CD4-positive, alpha-beta memory T cell (primary cell): ENCODE results near the gene UBAP2. TPM values are rescaled to one million over a fixed set of nuclear protein-coding genes. Genes with fewer than 3 reads are reported as not detected.
A peak's percentile ranks its signal among the peaks of the same experiment; 100 is the strongest.

Source experiments
- CTCF ChIA-PET: fragments of 350-600 bp; sonication (Branson Sonifier 250); formaldehyde crosslinking; loops from one replicate; lab custom pipeline; 2021; ENCODE audit warnings: inconsistent platforms; ENCODE audit not compliant: partially characterized antibody; lab: Charles Lee
- POLR2A ChIA-PET: fragments of 350-600 bp; sonication (Branson Sonifier 250); formaldehyde crosslinking; loops from one replicate; lab custom pipeline; 2021; ENCODE audit not compliant: partially characterized antibody; lab: Charles Lee
- DNase-seq, 5 donors: peaks; one replicate each; pipeline versions ENCODE4 v3.0.0 to v3.0.0-alpha.2; 2020 to 2022; ENCODE audit warnings: mixed read lengths in 1 of 5
- H3K27ac ChIP-seq: one replicate; pipeline ENCODE4 v1.7.0; 2013; ENCODE audit warnings: low read depth, low read length
- H3K27me3 ChIP-seq: 2 replicates; pipeline ENCODE4 v1.7.0; 2013; ENCODE audit warnings: mild to moderate bottlenecking, low read length, moderate library complexity; ENCODE audit not compliant: insufficient read depth
- H3K36me3 ChIP-seq: 2 replicates; pipeline ENCODE4 v1.7.0; 2013; ENCODE audit warnings: mild to moderate bottlenecking, low read length, moderate library complexity; ENCODE audit not compliant: insufficient read depth
- H3K4me1 ChIP-seq: 2 replicates; pipeline ENCODE4 v1.7.0; 2013; ENCODE audit warnings: mild to moderate bottlenecking, low read length, moderate library complexity; ENCODE audit not compliant: insufficient read depth
- H3K4me3 ChIP-seq, 2 donors: one replicate each; pipeline ENCODE4 v1.7.0; 2013; ENCODE audit warnings: low read length in 2 of 2, mild to moderate bottlenecking in 1 of 2
- H3K9me3 ChIP-seq, 2 donors: one replicate each; pipeline ENCODE4 v1.7.0; 2013; ENCODE audit warnings: low read length in 2 of 2, control low read depth in 1 of 2; ENCODE audit not compliant: control insufficient read depth in 1 of 2
- H3K27ac Mint-ChIP-seq, 7 donors: one replicate each; pipeline ENCODE4 v1.8.0; 2020 to 2021; ENCODE audit warnings: mixed read lengths in 7 of 7, mild to moderate bottlenecking in 6 of 7, inconsistent platforms in 3 of 7, moderate library complexity in 3 of 7
- H3K27me3 Mint-ChIP-seq, 2 donors: one replicate each; pipeline ENCODE4 v1.8.0; 2020 to 2021; ENCODE audit warnings: mixed read lengths in 2 of 2
- H3K36me3 Mint-ChIP-seq, 2 donors: one replicate each; pipeline ENCODE4 v1.8.0; 2020 to 2021; ENCODE audit warnings: mixed read lengths in 2 of 2, inconsistent platforms in 1 of 2, mild to moderate bottlenecking in 1 of 2
- H3K4me1 Mint-ChIP-seq, 4 donors: one replicate each; pipeline ENCODE4 v1.8.0; 2020 to 2021; ENCODE audit warnings: mixed read lengths in 4 of 4, mild to moderate bottlenecking in 1 of 4
- H3K4me3 Mint-ChIP-seq, 8 donors: one replicate each; pipeline ENCODE4 v1.8.0; 2020 to 2021; ENCODE audit warnings: mixed read lengths in 8 of 8, mild to moderate bottlenecking in 7 of 8, moderate library complexity in 6 of 8, inconsistent platforms in 3 of 8
- H3K9me3 Mint-ChIP-seq, 8 donors: one replicate each; pipeline ENCODE4 v1.8.0; 2020 to 2021; ENCODE audit warnings: mixed read lengths in 8 of 8, mild to moderate bottlenecking in 5 of 8, inconsistent platforms in 3 of 8, moderate library complexity in 1 of 8
- intact Hi-C: fragments of 100-400 bp; cut with micrococcal nuclease; formaldehyde crosslinking; loops from one replicate; pipeline ENCODE4 v1.15.1; 2023
- polyA plus RNA-seq, 2 donors: library from polyadenylated mRNA; unstranded; fragments of 300-500 nt; fragmentation: Illumina TruSeq; gene quantifications; one replicate each; pipeline ENCODE4 v1.2.3, GENCODE V29; 2021
- total RNA-seq, 2 experiments: library from RNA; stranded (reverse); gene quantifications; one replicate each; pipeline ENCODE4 v1.2.3, GENCODE V29; 2021

Gene UBAP2
- total and polyA plus RNA-seq, 4 experiments from 2014 or later = 5.1 to 36.8 (median 24.8) TPM

GRCh38 chr9:34086864-34087263, 38.2 kb upstream of the UBAP2 start:
- no peaks in the 10 kb centered on the region for H3K9me3 Mint-ChIP-seq
- peak overlapping the region in 6 of 7 donors; percentile 20 to 74 (median 42) for H3K27ac Mint-ChIP-seq
- no peak overlapping the region for H3K27ac ChIP-seq
- intact Hi-C loops = no loop called here
- DNase-seq = no peak
- H3K4me1 ChIP-seq = no peaks in the 10 kb centered on the region
- H3K9me3 ChIP-seq = no peaks in the 10 kb centered on the region
- H3K27me3 Mint-ChIP-seq = no peaks in the 10 kb centered on the region
- no peak overlapping the region for H3K4me3 ChIP-seq
- H3K36me3 ChIP-seq = peaks cover 48% of the 10 kb centered on the region
- H3K4me3 Mint-ChIP-seq = no peak overlapping the region
- H3K27me3 ChIP-seq = no peaks in the 10 kb centered on the region
- H3K36me3 Mint-ChIP-seq = peaks cover 31 to 52% of the 10 kb centered on the region in 2 donors
- ChIA-PET POLR2A (no interaction called here), CTCF (interaction anchor here (0.8 kb wide), 1 partner anchor 13 kb away, joined by 3 read pairs; no protein-coding TSS in a partner anchor)
- no peaks in the 10 kb centered on the region for H3K4me1 Mint-ChIP-seq

GRCh38 chr9:34085581-34086500, 37.2 kb upstream of the UBAP2 start:
- Mint-ChIP-seq H3K9me3 (no peaks in the 10 kb centered on the region), H3K27ac (peak overlapping the region in 5 of 7 donors; percentile 21 to 83 (median 59)), H3K27me3 (no peaks in the 10 kb centered on the region), H3K4me3 (no peak overlapping the region), H3K4me1 (no peaks in the 10 kb centered on the region), H3K36me3 (peaks cover 29 to 43% of the 10 kb centered on the region in 2 donors)
- no peak overlapping the region for H3K4me3 ChIP-seq
- H3K36me3 ChIP-seq = peaks cover 40% of the 10 kb centered on the region
- H3K27me3 ChIP-seq = no peaks in the 10 kb centered on the region
- H3K4me1 ChIP-seq = no peaks in the 10 kb centered on the region
- no peak for DNase-seq
- H3K9me3 ChIP-seq = no peaks in the 10 kb centered on the region
- POLR2A ChIA-PET = no interaction called here
- CTCF ChIA-PET = interaction anchor here (1.2 to 2.7 kb wide), 2 partner anchors 12 to 168 kb away, joined by 3 to 12 read pairs; no protein-coding TSS in a partner anchor
- H3K27ac ChIP-seq = no peak overlapping the region
- intact Hi-C loops = no loop called here

GRCh38 chr9:34084562-34084961, 35.9 kb upstream of the UBAP2 start:
- no peaks in the 10 kb centered on the region for H3K4me1 Mint-ChIP-seq
- Histone ChIP-seq H3K9me3 (no peaks in the 10 kb centered on the region), H3K4me3 (no peak overlapping the region), H3K36me3 (peaks cover 35% of the 10 kb centered on the region), H3K27me3 (no peaks in the 10 kb centered on the region), H3K27ac (no peak overlapping the region), H3K4me1 (no peaks in the 10 kb centered on the region)
- DNase-seq = no peak
- H3K4me3 Mint-ChIP-seq = no peak overlapping the region
- ChIA-PET POLR2A (interaction anchor here (1.3 kb wide), 1 partner anchor 9 kb away, joined by 4 read pairs; no protein-coding TSS in a partner anchor), CTCF (interaction anchor here (0.6 to 2.7 kb wide), 3 partner anchors 11 to 169 kb away, joined by 3 to 12 read pairs (median 3); no protein-coding TSS in a partner anchor)
- intact Hi-C loops = no loop called here
- no peaks in the 10 kb centered on the region for H3K27me3 Mint-ChIP-seq
- peaks cover 26 to 31% of the 10 kb centered on the region in 2 donors for H3K36me3 Mint-ChIP-seq
- H3K27ac Mint-ChIP-seq = peak overlapping the region in 4 of 7 donors; percentile 38 to 77 (median 62)
- peaks cover 0 to 2% (median 0%) of the 10 kb centered on the region in 8 donors for H3K9me3 Mint-ChIP-seq

GRCh38 chr9:34079181-34079580, 30.5 kb upstream of the UBAP2 start:
- H3K9me3 ChIP-seq = no peaks in the 10 kb centered on the region
- Mint-ChIP-seq H3K27ac (no peak overlapping the region), H3K9me3 (peaks cover 0 to 3% (median 0%) of the 10 kb centered on the region in 8 donors), H3K4me1 (peaks cover 0 to 2% (median under 1%) of the 10 kb centered on the region in 4 donors), H3K27me3 (no peaks in the 10 kb centered on the region), H3K4me3 (no peak overlapping the region), H3K36me3 (no peaks in the 10 kb centered on the region)
- ChIA-PET CTCF (interaction anchor here (1.2 kb wide), 1 partner anchor 8 kb away, joined by 3 read pairs; no protein-coding TSS in a partner anchor), POLR2A (no interaction called here)
- H3K27ac ChIP-seq = no peak overlapping the region
- intact Hi-C loops = no loop called here
- H3K4me3 ChIP-seq = no peak overlapping the region
- H3K4me1 ChIP-seq = no peaks in the 10 kb centered on the region
- no peaks in the 10 kb centered on the region for H3K36me3 ChIP-seq
- DNase-seq = no peak
- no peaks in the 10 kb centered on the region for H3K27me3 ChIP-seq

DNA sequence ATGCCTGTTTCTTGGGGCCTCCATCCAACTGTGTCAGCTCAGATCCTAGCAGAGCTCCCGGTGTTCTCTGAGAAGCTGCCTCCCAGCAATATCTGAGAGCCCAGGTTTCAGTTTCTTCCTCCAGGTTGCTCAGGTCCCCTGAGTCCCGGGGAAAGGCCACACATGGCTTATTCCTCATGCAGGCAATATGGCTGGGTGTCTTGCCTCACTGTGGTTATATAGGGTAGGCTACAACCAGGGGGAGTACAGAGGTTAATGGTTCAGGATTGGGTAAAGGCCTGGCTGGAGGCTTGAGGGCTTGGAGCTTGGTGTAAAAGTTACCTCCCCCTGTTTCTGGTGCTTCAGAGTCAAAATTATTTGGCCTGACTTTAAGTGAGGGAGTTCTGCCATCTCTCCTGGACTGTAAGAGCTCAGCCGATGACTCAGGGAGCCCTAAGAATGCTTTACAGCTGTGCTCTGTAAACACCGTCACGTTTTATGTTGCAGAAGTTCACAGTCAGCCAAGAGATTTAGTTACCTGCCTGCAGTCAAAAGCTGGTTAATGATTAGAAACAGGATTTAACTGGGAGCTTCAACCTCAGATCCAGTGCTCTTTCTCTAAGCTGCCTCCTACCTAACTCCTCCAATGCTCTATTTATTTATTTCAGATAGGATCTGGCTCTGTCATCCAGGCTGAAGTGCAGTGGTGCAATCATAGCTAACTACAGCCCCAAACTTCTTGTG, 24.3 kb upstream of the UBAP2 start:
- ChIA-PET POLR2A (no interaction called here), CTCF (interaction anchor here (0.7 to 4.0 kb wide), 16 partner anchors 8 to 451 kb away, joined by 3 to 51 read pairs (median 6); partner anchors contain the start of gene UBAP2)
- no peak overlapping the region for H3K4me3 ChIP-seq
- Mint-ChIP-seq H3K27me3 (no peaks in the 10 kb centered on the region), H3K4me1 (peaks cover 0 to 3% (median 2%) of the 10 kb centered on the region in 4 donors), H3K36me3 (no peaks in the 10 kb centered on the region), H3K9me3 (no peaks in the 10 kb centered on the region), H3K27ac (peak overlapping the region in 3 of 7 donors; percentile 37 to 89 (median 67)), H3K4me3 (no peak overlapping the region)
- H3K9me3 ChIP-seq = no peaks in the 10 kb centered on the region
- DNase-seq = no peak
- H3K27ac ChIP-seq = no peak overlapping the region
- no peaks in the 10 kb centered on the region for H3K36me3 ChIP-seq
- H3K4me1 ChIP-seq = no peaks in the 10 kb centered on the region
- intact Hi-C loops = no loop called here
- H3K27me3 ChIP-seq = no peaks in the 10 kb centered on the region

DNA sequence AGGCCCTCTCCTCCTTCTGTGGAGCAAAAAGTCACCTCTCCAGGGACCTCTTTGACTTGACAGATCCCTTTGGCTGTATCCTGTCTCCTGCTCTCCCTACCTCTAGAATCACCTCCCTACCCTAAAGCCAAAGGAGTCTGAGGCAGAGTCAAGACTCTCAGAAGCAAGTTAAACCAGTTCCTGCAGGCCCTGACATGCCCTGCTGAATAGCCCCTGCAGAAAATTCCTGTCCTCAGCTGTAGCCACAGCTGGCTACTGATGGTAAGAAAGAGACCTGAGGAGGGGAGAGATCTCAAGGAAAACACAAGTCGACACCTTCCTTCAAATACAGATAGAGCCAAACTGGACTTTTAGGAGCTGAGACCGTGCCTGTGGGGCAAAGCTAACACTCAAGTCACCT, 23.7 kb upstream of the UBAP2 start:
- Histone ChIP-seq H3K27me3 (no peaks in the 10 kb centered on the region), H3K36me3 (no peaks in the 10 kb centered on the region), H3K9me3 (no peaks in the 10 kb centered on the region), H3K4me3 (no peak overlapping the region), H3K27ac (no peak overlapping the region), H3K4me1 (no peaks in the 10 kb centered on the region)
- CTCF ChIA-PET = interaction anchor here (1.5 to 4.0 kb wide), 4 partner anchors 9 to 258 kb away, joined by 4 to 51 read pairs (median 10); no protein-coding TSS in a partner anchor
- Mint-ChIP-seq H3K27ac (no peak overlapping the region), H3K9me3 (no peaks in the 10 kb centered on the region), H3K4me3 (no peak overlapping the region), H3K36me3 (no peaks in the 10 kb centered on the region), H3K27me3 (no peaks in the 10 kb centered on the region), H3K4me1 (peaks cover 0 to 3% (median 2%) of the 10 kb centered on the region in 4 donors)
- POLR2A ChIA-PET = no interaction called here
- intact Hi-C loops = no loop called here
- DNase-seq = no peak
